DMS 273 (cell line): ENCODE measurements around the gene XPA.
"Not testable (repeated sequence)": the region's sequence is repeated elsewhere in the genome, so short reads cannot be mapped to it uniquely, and the experiment has no call there.

ENCODE experiments used
- DNase-seq: peaks from one replicate; lab custom pipeline; 2025; ENCODE audit not compliant: unreplicated experiment; lab: John Stamatoyannopoulos, UW

The XPA gene

GRCh38 chr9:97696803-97697601 lies at the start of gene XPA:
Gene XPA, minus strand, starts transcription at chr9:97697340. Its CDS starts 48 bp downstream, at chr9:97697292.
- DNase-seq: peak; percentile 98

DNA sequence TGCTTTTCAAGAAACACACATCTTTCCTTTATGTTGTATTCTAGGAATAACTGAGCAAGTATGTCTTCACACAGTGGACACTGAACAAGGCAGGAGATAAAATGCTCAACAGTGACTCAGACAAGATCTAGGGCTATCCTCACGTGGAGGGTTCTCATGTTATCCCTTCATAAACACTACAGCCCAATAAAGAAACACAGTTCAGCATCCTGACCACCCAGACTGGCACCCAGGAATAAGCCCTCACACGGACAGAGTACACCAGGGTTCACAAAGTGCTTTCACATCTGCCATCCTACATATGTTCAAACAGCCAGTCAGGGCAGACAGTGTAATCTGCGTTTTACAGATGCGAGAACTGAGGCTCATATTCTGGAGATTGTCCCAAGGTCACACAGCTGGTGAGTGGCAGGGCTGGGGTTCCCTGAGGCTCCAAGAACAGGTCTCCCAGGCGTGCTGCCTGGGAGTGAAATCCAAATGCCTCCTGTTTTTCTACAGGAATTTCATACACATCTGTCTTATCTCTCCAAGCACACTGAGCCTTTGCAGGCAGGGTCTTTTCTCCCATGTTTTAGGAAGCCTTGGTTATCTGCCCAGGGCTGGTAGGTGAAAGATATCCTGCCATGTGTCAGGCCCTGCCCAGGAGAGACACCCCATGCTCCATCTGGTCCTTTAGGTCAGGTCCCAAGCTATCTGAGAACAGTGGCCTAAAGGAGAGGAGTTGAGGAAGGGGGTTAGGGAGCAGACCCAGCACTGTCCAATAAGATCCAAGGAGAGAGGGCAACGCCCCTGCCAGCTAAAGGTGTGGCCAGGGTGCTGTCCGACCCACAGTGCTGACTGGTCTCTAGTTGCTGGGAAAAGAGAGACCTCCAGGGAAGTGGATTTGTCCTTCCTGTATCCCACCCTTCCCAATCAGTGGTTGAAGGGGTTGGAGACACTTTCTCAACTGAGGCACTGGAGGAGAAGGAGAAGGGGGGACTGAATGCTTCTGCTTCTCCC lies 47.9 kb upstream of the XPA start:
- DNase-seq: peak; percentile 20

GRCh38 chr9:97744025-97744424 lies 46.9 kb upstream of the XPA start:
- DNase-seq: not testable (repeated sequence)

DNA sequence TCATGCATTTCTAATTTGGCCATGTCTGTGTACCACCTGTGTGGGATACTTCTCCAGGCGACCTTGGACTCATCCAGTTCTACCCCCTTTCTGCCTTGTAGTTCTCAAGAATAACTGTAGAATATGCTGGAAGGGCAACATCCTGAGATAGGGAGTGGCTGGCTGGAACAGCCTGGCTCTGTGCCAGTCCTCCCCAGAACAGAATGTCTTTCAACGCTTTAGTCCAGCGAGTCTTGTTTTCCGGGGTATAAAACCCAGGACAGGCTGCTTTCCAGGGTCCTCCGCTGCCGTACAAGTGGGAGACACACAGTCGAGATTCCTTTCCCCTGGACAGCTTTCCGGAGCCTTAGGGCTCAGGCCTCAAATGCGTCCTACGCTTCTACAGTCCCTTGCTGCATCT lies 45.4 kb upstream of the XPA start:
- DNase-seq: peak; percentile 11

- no peak for DNase-seq
Measured at GRCh38 chr9:97741947-97742346, 44.8 kb upstream of the XPA start.

DNA sequence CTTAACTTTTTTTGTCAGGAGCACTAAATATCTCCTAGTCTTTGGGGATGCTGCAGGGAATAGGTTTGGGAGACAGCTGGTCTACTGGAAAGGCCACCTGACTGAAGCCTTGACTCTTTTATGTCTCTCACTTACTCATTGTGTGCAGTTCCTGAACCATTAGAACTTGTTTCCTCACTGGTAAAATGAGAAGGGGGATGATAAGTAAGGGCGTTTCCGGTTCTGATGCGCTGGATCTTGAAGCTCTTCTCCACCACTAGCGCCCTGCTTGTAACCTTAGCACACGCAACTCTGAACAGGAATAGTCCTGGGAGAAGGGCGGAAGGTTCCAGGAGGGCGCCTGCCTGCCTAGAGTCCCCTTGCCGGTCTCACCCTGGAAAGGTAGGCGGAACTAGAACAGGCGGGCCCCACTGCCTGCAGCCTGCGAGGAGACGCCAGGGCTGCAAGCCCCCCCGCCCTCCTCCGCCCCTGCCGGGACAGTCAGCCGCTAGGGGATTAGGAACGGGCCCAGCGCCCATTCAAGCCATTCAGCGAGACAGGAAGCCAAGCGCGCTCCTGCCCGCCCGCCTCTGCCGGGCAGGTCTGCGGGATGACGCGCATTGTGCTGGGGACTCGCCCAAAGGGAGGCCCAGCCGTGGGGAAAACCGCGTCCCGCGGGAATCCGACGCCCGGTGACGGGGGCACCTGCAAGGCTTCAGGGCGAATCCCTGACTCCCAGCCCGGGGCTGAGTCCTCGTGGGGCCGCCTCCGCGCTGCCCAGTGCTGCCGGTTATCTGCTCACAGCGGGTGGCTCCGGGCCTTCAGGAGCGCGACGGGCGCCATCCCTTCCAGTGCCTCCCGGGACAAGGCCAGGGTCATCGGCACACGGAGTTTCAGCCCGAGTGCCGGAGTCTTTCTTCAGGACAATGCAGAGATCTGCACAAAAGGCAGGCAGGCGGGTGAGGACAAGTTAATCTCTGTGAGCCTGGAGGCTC lies 44.0 kb upstream of the XPA start:
- peak; percentile 75 for DNase-seq

DNA sequence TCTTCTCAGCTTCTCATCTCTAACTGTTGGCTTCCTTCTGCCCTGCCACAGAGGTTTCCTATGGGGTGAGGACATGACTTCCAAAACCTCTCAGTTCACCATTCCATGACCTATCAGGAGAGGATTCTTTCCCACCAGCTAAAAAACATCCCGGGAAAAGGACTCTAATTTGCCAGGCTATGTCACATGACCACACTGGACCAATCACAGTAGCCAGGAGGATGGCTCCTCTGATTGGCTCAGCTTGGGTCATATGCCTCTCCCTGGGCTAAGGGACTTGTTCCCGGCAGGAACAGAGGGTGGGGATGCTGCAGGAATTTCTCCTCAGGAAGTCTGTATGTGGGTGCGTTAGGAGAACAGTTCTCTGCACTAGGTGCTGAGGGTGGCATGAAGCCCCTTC lies 40.3 kb upstream of the XPA start:
- peak; percentile 54 for DNase-seq

GRCh38 chr9:97735070-97735600 lies 38.0 kb upstream of the XPA start:
- no peak for DNase-seq

GRCh38 chr9:97726716-97727115 lies 29.6 kb upstream of the XPA start:
- no peak for DNase-seq

DNA sequence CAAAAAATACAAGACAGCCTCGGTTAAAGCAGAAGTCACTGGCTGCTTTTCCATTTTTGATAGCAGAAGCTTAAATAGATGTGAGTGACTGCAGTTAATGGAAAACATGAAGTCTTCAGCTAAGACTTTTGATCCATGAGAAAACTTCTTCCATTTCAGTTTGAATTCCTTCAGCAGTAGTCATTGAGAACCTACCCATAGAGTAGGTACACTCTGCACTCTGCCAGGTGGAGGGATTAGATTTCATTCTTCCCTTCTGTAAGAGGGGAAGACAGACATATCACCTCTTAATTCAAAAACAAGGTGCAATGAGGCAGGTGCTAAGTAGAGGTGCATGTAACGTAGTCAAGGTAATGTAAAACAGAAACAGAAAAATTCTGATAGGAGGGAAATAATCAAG lies 26.7 kb upstream of the XPA start:
- DNase-seq: no peak

DNA sequence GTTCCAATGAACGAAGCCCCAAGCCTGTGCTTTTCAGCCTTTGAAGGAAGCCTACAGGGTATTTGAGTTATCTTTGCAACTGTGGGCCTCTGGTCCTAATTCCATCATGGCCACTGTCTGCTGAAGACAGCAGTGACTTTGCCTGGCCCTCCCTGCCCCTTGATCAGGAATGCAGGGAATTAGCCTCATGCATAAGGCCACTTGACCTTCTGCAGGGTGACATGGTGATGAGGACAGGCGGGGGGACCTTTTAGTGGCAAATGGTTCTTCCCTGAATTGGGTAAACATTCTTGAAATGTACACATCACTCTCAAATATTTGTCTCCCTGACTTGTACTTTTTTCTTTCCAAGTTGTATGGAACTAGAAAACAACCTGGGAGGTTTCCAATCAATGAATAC lies 25.2 kb upstream of the XPA start:
- DNase-seq: no peak

- DNase-seq: no peak
Measured at GRCh38 chr9:97721396-97721795, 24.3 kb upstream of the XPA start.

- DNase-seq: no peak
Measured at GRCh38 chr9:97717866-97718265, 20.7 kb upstream of the XPA start.

DNA sequence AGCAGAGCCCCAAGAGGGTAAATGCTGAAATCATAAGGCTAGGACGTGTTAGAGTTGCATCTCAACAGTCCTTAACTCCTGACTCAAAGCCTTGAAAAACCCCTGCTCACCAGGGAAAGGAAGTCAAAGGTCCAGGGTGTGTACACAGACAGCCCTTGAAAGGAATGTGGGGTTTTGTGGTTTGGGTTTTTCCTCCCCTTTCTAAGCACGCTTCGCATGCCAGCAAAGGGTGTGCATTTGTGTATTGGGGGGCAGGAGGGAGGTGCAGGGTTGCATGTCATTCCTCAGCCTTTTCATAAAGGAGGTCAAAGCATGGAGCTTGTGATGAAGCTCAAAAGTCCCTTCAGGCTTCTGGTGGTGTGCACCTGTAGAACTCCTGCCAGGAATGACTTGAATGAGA lies 17.3 kb upstream of the XPA start:
- no peak for DNase-seq

DNA sequence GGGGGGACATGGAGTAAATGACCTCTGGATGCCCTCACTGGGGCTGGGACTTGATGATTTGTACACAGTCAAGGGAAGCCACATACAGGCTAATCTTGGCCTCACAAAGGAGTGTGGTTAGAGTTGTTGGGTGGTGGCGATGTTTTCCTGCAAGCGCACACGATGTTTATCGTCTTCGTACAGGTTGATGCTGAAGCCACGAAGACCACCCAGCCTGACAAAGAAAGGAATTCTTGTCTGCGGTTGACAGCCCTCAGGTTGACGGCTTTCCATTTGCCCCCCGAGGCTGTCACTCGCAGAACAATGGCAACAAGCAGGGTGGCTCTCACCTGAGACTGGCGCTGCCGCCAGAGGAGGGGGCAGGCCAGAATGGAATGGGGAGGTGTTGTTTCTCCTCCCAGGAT lies 14.1 kb upstream of the XPA start:
- DNase-seq: no peak

DNA sequence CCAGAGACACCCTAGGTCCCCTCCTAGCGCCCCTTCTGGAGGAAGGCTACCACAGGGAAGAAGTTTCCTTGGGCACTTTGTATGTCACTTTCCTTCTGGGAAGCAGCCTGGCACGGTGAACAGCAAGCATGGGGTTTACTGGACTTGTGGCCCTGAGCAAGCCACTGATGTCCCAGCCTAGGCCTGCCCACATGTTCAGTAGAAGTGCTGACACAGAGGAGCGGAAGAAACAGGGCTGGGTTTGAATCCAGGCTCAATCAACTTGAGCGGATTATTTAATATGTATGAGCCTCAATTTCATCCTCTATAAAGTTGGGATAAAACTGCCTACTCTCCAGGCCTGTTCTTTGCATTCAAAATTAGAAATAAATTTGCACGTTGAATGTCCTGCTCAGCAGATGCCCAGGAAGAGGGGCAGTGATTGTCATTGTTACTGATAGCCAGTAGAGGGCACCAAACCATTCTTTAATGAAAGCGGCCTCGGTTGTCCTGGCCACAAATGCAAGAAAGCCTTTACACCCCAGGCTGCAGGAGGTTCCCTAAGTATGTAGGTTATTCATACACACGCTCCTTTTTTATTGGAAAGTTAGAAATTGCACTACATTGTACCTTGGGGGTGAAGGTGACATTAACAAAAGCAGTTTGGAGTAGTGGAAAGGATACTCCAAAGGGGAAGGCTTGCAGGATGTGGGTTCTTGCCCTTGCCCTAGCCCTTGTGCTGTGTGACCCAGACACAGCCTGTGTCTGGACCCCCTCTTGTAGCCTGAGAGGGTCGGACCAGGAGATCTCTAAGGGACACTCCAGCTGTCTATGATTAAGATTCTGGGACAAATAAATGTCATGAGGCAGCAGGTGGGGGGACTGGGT lies 13.4 kb upstream of the XPA start:
- DNase-seq: peak; percentile 80

DNA sequence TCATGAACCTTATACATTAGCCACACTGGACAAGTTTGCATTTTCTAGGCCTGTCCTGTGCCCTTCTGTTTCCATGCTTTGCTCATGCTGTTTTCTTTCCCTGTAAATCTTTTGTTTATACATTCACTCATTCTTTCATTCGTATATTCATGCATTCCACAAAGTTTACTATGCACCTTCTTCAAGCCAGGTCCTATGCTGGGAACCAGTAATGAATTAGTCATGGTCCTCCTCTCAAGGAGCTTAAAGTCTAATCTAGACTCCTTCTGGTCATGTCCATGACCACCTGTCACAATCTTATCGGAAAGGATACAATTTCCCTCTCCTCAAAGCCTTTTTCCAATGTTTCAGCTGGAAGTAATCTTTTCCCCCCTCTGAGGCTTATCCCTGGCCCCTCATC lies 9.1 kb upstream of the XPA start:
- no peak for DNase-seq

DNA sequence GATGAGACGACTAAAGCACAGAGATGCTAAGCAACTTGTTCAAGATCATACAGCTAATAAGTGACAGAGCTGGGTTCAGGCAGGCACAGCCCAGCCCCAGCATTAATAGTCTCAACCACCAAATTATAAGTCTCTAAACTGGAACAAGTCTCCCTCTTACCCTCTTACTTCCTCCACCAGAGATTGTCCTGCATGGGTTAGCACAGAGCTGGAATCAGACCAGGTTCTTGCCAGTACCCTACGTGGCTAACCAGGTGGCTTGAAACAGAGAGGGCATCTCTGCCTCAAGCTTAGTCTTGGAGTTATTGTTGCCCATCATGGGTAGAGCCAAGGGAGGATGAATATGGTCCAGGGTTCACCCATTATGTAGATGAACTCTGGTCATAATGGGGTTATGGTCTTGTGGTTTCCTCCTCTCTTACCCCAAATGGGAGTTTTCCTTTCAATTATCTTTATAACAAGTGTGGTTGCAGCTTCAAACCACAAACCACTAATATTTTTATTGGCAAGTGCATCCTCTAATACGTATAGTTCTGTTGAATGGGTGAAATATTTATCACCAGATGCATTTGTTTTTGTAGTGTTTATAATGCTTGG lies 8.3 kb upstream of the XPA start:
- DNase-seq: no peak

DNA sequence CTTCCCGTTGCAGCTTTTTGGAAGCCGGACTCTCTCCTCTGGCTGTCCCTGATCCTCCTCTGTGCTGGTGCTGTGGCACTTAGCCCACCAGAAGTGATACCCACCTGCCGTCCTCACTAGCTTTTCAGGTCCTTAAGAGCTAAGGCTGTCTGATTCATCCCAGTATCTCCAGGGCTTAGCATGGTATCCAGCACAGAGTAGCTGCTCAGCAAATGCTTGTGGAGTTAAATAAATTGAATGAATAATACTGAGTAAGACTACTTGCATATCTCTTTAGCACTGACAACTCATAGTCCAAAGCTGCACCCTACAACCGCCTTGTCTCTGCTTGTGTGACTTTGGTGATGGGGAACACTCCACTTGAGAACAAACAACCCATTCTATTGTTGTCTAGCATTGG lies 7.7 kb upstream of the XPA start:
- DNase-seq: no peak
